Measurements from ENCODE around the gene GPRC5C.

The GPRC5C gene

GRCh38 chr17:74424657-74425056 is 7.2 kb upstream of the GPRC5C start:
- no peaks in the 10 kb centered on the region for H3K36me3 ChIP-seq (ENCODE audit: control insufficient read depth, insufficient read depth, low read length)
- no peak overlapping the region for H3K27ac ChIP-seq (ENCODE audit: low read depth, low read length, severe bottlenecking)
- H3K4me1 ChIP-seq (ENCODE audit: control insufficient read depth, insufficient read depth, low read length, poor library complexity, severe bottlenecking), result peaks cover 19% of the 10 kb centered on the region
- H3K4me3 ChIP-seq (ENCODE audit: extremely low read depth, insufficient read depth, low read length, poor library complexity, severe bottlenecking), result no peak overlapping the region
- H3K9me3 ChIP-seq (ENCODE audit: control insufficient read depth, low read length), result no peaks in the 10 kb centered on the region
- WGBS, 2 experiments (ENCODE audit: insufficient coverage in 2 of 2), result 94 to 96% methylated on average over 13 of the region's 14 CpGs

DNA sequence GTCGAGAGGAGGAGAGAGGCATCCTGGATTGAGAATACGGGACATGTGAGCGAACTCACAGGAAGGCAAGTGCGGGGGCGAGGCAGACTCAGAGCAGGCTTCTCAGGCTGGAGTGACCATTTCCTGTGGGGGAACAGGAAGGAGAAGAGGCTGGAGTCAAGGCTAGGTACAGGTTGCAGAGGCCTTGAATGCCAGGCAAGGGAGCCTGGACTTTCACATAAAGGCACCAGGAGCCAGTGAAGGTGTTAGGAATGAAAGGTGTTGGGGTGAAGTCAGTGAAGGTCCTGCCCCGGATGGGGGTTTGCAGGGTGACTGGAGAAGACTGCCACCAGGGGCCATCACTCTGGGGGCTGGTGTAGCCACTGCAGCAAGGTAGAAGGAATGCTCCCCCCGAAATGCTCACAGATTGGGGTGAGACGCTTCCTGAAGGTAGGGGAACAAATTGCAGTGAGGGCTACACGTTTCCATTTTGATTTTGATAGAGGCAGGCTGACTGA is 5.3 kb upstream of the GPRC5C start:
- WGBS, 2 experiments (ENCODE audit: insufficient coverage in 2 of 2), result 87 to 92% methylated on average over 8 to 9 of the region's 9 CpGs
- H3K27ac ChIP-seq (ENCODE audit: low read depth, low read length, severe bottlenecking), result peak overlapping the region; percentile 20

GRCh38 chr17:74427048-74427762 is 4.7 kb upstream of the GPRC5C start:
- Histone ChIP-seq H3K27ac (ENCODE audit: low read depth, low read length, severe bottlenecking) (peak overlapping the region; percentile 20), H3K9me3 (ENCODE audit: control insufficient read depth, low read length) (no peaks in the 10 kb centered on the region), H3K4me1 (ENCODE audit: control insufficient read depth, insufficient read depth, low read length, poor library complexity, severe bottlenecking) (peaks cover 20% of the 10 kb centered on the region), H3K36me3 (ENCODE audit: control insufficient read depth, insufficient read depth, low read length) (no peaks in the 10 kb centered on the region), H3K4me3 (ENCODE audit: extremely low read depth, insufficient read depth, low read length, poor library complexity, severe bottlenecking) (no peak overlapping the region)
- WGBS, 2 experiments (ENCODE audit: insufficient coverage in 2 of 2), result 50 to 65% methylated on average over 7 to 9 of the region's 10 CpGs

More for the DNA sequence above, 5.3 kb upstream of the GPRC5C start:
- Histone ChIP-seq H3K9me3 (ENCODE audit: control insufficient read depth, low read length) (no peaks in the 10 kb centered on the region), H3K36me3 (ENCODE audit: control insufficient read depth, insufficient read depth, low read length) (no peaks in the 10 kb centered on the region), H3K4me1 (ENCODE audit: control insufficient read depth, insufficient read depth, low read length, poor library complexity, severe bottlenecking) (peaks cover 20% of the 10 kb centered on the region), H3K4me3 (ENCODE audit: extremely low read depth, insufficient read depth, low read length, poor library complexity, severe bottlenecking) (no peak overlapping the region)

DNA sequence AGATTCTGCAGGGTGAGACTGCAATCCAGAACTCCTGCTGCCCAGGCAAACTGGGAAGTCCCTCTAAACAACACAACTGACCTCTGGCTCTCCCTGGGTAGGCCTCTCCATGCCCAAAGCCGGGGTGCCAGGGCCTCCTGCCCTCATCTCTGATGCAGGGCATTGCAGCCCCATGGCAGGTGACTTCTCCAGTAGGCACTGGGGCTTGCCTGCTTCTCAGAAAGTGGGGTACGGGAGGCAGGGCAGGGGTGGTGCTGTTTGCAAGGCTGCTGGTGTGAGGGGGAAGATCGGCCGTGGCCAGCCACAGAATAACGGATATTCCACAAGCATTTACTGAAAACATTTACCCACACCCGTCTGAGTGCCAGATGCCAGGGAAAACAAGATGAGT is 4.1 kb upstream of the GPRC5C start:
- H3K4me1 ChIP-seq (ENCODE audit: control insufficient read depth, insufficient read depth, low read length, poor library complexity, severe bottlenecking), result peaks cover 20% of the 10 kb centered on the region
- no peaks in the 10 kb centered on the region for H3K9me3 ChIP-seq (ENCODE audit: control insufficient read depth, low read length)
- no peaks in the 10 kb centered on the region for H3K36me3 ChIP-seq (ENCODE audit: control insufficient read depth, insufficient read depth, low read length)
- H3K4me3 ChIP-seq (ENCODE audit: extremely low read depth, insufficient read depth, low read length, poor library complexity, severe bottlenecking), result no peak overlapping the region
- WGBS, 2 experiments (ENCODE audit: insufficient coverage in 2 of 2), result 89 to 96% methylated on average over 1 to 3 of the region's 6 CpGs
- no peak overlapping the region for H3K27ac ChIP-seq (ENCODE audit: low read depth, low read length, severe bottlenecking)

GRCh38 chr17:74429604-74430384 is 2.1 kb upstream of the GPRC5C start:
- Histone ChIP-seq H3K36me3 (ENCODE audit: control insufficient read depth, insufficient read depth, low read length) (peaks cover 6% of the 10 kb centered on the region), H3K9me3 (ENCODE audit: control insufficient read depth, low read length) (no peaks in the 10 kb centered on the region), H3K4me1 (ENCODE audit: control insufficient read depth, insufficient read depth, low read length, poor library complexity, severe bottlenecking) (peaks cover 30% of the 10 kb centered on the region), H3K27ac (ENCODE audit: low read depth, low read length, severe bottlenecking) (peak overlapping the region; percentile 96), H3K4me3 (ENCODE audit: extremely low read depth, insufficient read depth, low read length, poor library complexity, severe bottlenecking) (peak overlapping the region; percentile 82)
- WGBS, 2 experiments (ENCODE audit: insufficient coverage in 2 of 2), result 31 to 40% methylated on average over 11 to 14 of the region's 19 CpGs

DNA sequence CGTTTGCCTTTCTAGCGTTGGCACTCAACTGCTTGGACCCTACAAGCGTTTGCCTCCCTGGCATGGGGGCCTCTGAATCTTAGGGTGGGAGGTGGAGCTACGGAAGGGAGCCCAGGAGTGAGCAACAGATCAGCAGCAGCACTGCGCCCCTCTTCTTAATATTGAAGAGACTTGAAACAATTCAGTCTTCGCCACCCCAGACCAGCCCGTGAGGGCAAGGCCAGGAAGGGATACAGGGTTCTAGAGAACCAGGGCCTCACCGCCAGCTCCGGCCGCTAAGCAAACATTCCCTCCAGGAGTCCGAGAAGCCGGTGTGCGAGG is 1.5 kb upstream of the GPRC5C start:
- peaks cover 35% of the 10 kb centered on the region for H3K4me1 ChIP-seq (ENCODE audit: control insufficient read depth, insufficient read depth, low read length, poor library complexity, severe bottlenecking)
- peak overlapping the region; percentile 82 for H3K4me3 ChIP-seq (ENCODE audit: extremely low read depth, insufficient read depth, low read length, poor library complexity, severe bottlenecking)
- peaks cover 10% of the 10 kb centered on the region for H3K36me3 ChIP-seq (ENCODE audit: control insufficient read depth, insufficient read depth, low read length)
- no peaks in the 10 kb centered on the region for H3K9me3 ChIP-seq (ENCODE audit: control insufficient read depth, low read length)
- peak overlapping the region; percentile 96 for H3K27ac ChIP-seq (ENCODE audit: low read depth, low read length, severe bottlenecking)
- 1 to 8% methylated on average over 10 to 12 of the region's 13 CpGs for WGBS, 2 experiments (ENCODE audit: insufficient coverage in 2 of 2)

DNA sequence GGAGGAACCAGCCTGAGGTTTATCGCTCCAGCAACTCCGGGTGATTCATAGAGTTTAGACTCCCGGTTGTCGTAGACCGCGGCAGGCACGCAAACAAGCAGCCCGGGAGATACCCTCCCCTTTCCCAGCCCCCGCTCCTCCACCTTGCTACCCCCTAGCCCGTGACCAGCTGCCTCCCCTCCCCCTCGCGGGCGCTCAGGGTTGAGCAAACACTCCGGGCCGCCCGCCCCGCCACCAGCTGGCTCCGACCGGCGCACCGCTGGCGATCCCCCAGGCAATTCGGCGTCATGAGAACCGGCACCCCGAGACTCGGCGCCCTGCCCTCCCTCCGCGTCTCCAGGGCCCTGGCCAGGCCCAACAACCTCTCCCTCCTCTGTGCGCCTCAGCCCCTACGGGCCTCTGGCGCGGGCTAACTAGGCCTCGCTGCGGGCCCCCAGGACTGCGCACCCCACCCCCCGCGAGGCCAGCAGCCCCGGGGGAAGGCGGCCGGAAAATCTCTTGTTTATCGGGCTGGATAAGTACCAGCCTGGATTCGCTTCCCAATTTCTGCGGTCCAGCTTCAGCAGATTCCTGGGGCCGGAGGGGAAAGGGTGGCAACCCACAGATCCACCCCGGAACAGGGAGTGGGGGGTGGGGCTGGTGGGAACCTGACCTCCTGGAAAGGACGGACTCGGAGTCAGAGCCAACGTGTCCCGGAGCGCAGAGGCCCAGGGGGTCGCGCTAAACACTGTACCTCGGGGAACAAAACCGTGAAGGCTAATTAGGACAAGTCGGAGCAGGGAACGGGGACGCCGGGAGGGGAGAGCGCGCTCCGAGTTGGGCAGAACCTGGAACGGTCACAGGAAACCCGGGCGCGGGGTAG is 951 bp upstream of the GPRC5C start:
- peak overlapping the region; percentile 96 for H3K27ac ChIP-seq (ENCODE audit: low read depth, low read length, severe bottlenecking)

GRCh38 chr17:74432424-74432690 is 469 bp downstream of the GPRC5C start:
- H3K9me3 ChIP-seq (ENCODE audit: control insufficient read depth, low read length), result no peaks in the 10 kb centered on the region
- no peak overlapping the region for H3K27ac ChIP-seq (ENCODE audit: low read depth, low read length, severe bottlenecking)
- WGBS, 2 experiments (ENCODE audit: insufficient coverage in 2 of 2), result 0 to 1% methylated on average over 7 to 19 of the region's 33 CpGs
- H3K36me3 ChIP-seq (ENCODE audit: control insufficient read depth, insufficient read depth, low read length), result peaks cover 30% of the 10 kb centered on the region
- H3K4me1 ChIP-seq (ENCODE audit: control insufficient read depth, insufficient read depth, low read length, poor library complexity, severe bottlenecking), result peaks cover 35% of the 10 kb centered on the region
- peak overlapping the region; percentile 82 for H3K4me3 ChIP-seq (ENCODE audit: extremely low read depth, insufficient read depth, low read length, poor library complexity, severe bottlenecking)

More for the DNA sequence above, 951 bp upstream of the GPRC5C start:
- 1% methylated on average over 53 to 60 of the region's 67 CpGs for WGBS, 2 experiments (ENCODE audit: insufficient coverage in 2 of 2)
- Histone ChIP-seq H3K4me1 (ENCODE audit: control insufficient read depth, insufficient read depth, low read length, poor library complexity, severe bottlenecking) (peaks cover 39% of the 10 kb centered on the region), H3K36me3 (ENCODE audit: control insufficient read depth, insufficient read depth, low read length) (peaks cover 16% of the 10 kb centered on the region), H3K4me3 (ENCODE audit: extremely low read depth, insufficient read depth, low read length, poor library complexity, severe bottlenecking) (peak overlapping the region; percentile 82), H3K9me3 (ENCODE audit: control insufficient read depth, low read length) (no peaks in the 10 kb centered on the region)

DNA sequence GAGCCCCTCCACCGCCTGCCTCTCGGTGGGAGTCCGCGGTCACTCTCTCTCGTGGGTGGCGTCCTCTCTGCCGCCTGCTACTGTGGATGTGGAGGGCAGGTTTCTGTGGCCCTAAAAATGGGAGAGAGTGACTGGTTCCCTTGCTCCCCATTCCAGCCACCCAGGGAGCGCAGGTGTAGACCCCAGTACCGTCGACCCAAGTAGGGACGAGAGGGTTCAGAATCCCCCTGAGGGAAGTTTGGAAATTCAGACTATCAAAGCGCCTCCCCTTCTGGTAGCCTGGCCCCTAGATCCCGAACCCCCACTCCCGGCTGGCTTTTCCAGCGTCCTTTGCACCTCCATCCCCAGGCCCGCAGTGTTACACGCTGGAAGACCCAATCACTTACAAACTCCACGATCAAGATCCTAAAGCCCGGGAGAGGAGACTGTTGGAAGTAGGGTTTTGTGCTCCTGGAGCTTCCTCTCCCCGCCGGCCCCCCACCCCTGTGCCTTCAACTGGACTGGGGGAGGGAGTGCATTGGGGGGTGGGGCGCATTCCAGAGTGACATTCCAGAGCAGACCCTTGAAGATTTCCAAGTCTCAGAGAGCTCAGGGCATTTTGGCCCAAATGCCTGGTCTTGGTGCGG is 991 bp downstream of the GPRC5C start:
- Histone ChIP-seq H3K4me3 (ENCODE audit: extremely low read depth, insufficient read depth, low read length, poor library complexity, severe bottlenecking) (peak overlapping the region; percentile 82), H3K4me1 (ENCODE audit: control insufficient read depth, insufficient read depth, low read length, poor library complexity, severe bottlenecking) (peaks cover 30% of the 10 kb centered on the region), H3K27ac (ENCODE audit: low read depth, low read length, severe bottlenecking) (peak overlapping the region; percentile 87), H3K9me3 (ENCODE audit: control insufficient read depth, low read length) (no peaks in the 10 kb centered on the region), H3K36me3 (ENCODE audit: control insufficient read depth, insufficient read depth, low read length) (peaks cover 30% of the 10 kb centered on the region)
- WGBS, 2 experiments (ENCODE audit: insufficient coverage in 2 of 2), result 0 to 4% methylated on average over 7 to 9 of the region's 23 CpGs

- H3K27ac ChIP-seq (ENCODE audit: low read depth, low read length, severe bottlenecking), result peak overlapping the region; percentile 87
- H3K4me3 ChIP-seq (ENCODE audit: extremely low read depth, insufficient read depth, low read length, poor library complexity, severe bottlenecking), result peak overlapping the region; percentile 82
- H3K4me1 ChIP-seq (ENCODE audit: control insufficient read depth, insufficient read depth, low read length, poor library complexity, severe bottlenecking), result peaks cover 29% of the 10 kb centered on the region
- H3K36me3 ChIP-seq (ENCODE audit: control insufficient read depth, insufficient read depth, low read length), result peaks cover 35% of the 10 kb centered on the region
- WGBS, 2 experiments (ENCODE audit: insufficient coverage in 2 of 2), result 18 to 23% methylated on average over 14 to 15 of the region's 17 CpGs
- H3K9me3 ChIP-seq (ENCODE audit: control insufficient read depth, low read length), result no peaks in the 10 kb centered on the region
Measured at GRCh38 chr17:74433421-74434121, 1.7 kb downstream of the GPRC5C start.

Data from mesodermal cell (in vitro differentiated cells).